Peyer's patch (tissue), 4 donors: ENCODE data around the gene TOR2A.

Experiments used
- POLR2A ChIP-seq, 2 donors: fragments of 450-650 bp; IDR thresholded peaks; one replicate each; pipeline ENCODE4 v1.5.1; 2017; ENCODE audit warnings: antibody characterized with exemption in 2 of 2, mild to moderate bottlenecking in 2 of 2, moderate library complexity in 2 of 2
- TF ChIP-seq, protein P1 (sequence below), 6 experiments: fragments of 450-650 bp in 4 of 6; fragments of 200-600 bp in 2 of 6; sonication (generic) in 1 of 6; IDR thresholded peaks; one replicate each; pipeline ENCODE4 v1.5.1; 2017 to 2019; ENCODE audit warnings: antibody characterized with exemption in 6 of 6, mild to moderate bottlenecking in 3 of 6, moderate library complexity in 1 of 6

- TF ChIP-seq, protein P1, sequence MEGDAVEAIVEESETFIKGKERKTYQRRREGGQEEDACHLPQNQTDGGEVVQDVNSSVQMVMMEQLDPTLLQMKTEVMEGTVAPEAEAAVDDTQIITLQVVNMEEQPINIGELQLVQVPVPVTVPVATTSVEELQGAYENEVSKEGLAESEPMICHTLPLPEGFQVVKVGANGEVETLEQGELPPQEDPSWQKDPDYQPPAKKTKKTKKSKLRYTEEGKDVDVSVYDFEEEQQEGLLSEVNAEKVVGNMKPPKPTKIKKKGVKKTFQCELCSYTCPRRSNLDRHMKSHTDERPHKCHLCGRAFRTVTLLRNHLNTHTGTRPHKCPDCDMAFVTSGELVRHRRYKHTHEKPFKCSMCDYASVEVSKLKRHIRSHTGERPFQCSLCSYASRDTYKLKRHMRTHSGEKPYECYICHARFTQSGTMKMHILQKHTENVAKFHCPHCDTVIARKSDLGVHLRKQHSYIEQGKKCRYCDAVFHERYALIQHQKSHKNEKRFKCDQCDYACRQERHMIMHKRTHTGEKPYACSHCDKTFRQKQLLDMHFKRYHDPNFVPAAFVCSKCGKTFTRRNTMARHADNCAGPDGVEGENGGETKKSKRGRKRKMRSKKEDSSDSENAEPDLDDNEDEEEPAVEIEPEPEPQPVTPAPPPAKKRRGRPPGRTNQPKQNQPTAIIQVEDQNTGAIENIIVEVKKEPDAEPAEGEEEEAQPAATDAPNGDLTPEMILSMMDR (IDR thresholded peaks at IDR 0.05), result no peak
- no peak for TF ChIP-seq POLR2A (IDR thresholded peaks at IDR 0.05)
Observed at GRCh38 chr9:127717766-127718165, 17.3 kb downstream of the TOR2A start.
